Small intestine (tissue), 7 donors: ENCODE results near the gene NEDD8. TPM values are rescaled to one million over a fixed set of nuclear protein-coding genes. Genes with fewer than 3 reads are reported as not detected.

ENCODE experiments used
- DNase-seq, 2 donors: peaks; one replicate each; pipeline versions ENCODE4 v3.0.0 to v3.0.0-alpha.2; 2013
- FAIRE-seq: peaks from 2 replicates; lab custom pipeline; 2012; peaks lifted over from hg19 to GRCh38; lab: Jason Lieb, UNC
- H3K27ac ChIP-seq, 3 donors: one replicate each; pipeline ENCODE4 v1.5.1; 2013; ENCODE audit warnings: low read length in 2 of 3, mild to moderate bottlenecking in 2 of 3, control low read depth in 1 of 3, inconsistent platforms in 1 of 3, low read depth in 1 of 3, moderate library complexity in 1 of 3
- H3K27me3 ChIP-seq, 3 donors: one replicate each; pipeline ENCODE4 v1.6.1; 2013; ENCODE audit warnings: low read length in 3 of 3, inconsistent platforms in 1 of 3; ENCODE audit not compliant: control insufficient read depth in 3 of 3, insufficient read depth in 3 of 3
- H3K36me3 ChIP-seq, 3 donors: one replicate each; pipeline ENCODE4 v1.6.1; 2013; ENCODE audit warnings: low read length in 3 of 3, inconsistent platforms in 1 of 3, low read depth in 1 of 3, mild to moderate bottlenecking in 1 of 3, moderate library complexity in 1 of 3; ENCODE audit not compliant: control insufficient read depth in 3 of 3, insufficient read depth in 2 of 3
- H3K4me1 ChIP-seq, 3 donors: one replicate each; pipeline ENCODE4 v1.6.1; 2013; ENCODE audit warnings: low read length in 2 of 3, inconsistent platforms in 1 of 3, low read depth in 1 of 3, mild to moderate bottlenecking in 1 of 3, moderate library complexity in 1 of 3; ENCODE audit not compliant: control insufficient read depth in 3 of 3, insufficient read depth in 2 of 3
- H3K4me3 ChIP-seq, 3 donors: one replicate each; pipeline ENCODE4 v1.5.1; 2013; ENCODE audit warnings: low read length in 3 of 3, control low read depth in 1 of 3, inconsistent platforms in 1 of 3, low read depth in 1 of 3, mild to moderate bottlenecking in 1 of 3, moderate library complexity in 1 of 3
- H3K9me3 ChIP-seq, 2 donors: one replicate each; pipeline ENCODE4 v1.6.1; 2013; ENCODE audit warnings: low read depth in 1 of 2, low read length in 1 of 2; ENCODE audit not compliant: control insufficient read depth in 2 of 2, insufficient read depth in 1 of 2
- WGBS, 3 donors: extraction: QIAGEN DNeasy Blood & Tissue Kit; methylation state at CpG; one replicate each; pipeline ENCODE4 v1.1.7; 2013; 5-methylcytosine and 5-hydroxymethylcytosine counted together
- polyA plus RNA-seq, 4 donors: library from polyadenylated mRNA; stranded (reverse) in 3 of 4; unstranded in 1 of 4; fragments of 200-250 nt in 3 of 4; fragments of 120-200 nt in 1 of 4; gene quantifications; one replicate each; pipeline versions ENCODE4 v1.2.1 to v1.2.3, GENCODE V29; 2013
- donor health status: healthy with polysubstance abuse.
- donor health status: control.
- donor health status: control.
- donor health status: Bipolar disorder and iron deficiency.
- donor health status: healthy.

The NEDD8 gene
- polyA plus RNA-seq, 4 donors = 182 to 225 (median 205) TPM

DNA sequence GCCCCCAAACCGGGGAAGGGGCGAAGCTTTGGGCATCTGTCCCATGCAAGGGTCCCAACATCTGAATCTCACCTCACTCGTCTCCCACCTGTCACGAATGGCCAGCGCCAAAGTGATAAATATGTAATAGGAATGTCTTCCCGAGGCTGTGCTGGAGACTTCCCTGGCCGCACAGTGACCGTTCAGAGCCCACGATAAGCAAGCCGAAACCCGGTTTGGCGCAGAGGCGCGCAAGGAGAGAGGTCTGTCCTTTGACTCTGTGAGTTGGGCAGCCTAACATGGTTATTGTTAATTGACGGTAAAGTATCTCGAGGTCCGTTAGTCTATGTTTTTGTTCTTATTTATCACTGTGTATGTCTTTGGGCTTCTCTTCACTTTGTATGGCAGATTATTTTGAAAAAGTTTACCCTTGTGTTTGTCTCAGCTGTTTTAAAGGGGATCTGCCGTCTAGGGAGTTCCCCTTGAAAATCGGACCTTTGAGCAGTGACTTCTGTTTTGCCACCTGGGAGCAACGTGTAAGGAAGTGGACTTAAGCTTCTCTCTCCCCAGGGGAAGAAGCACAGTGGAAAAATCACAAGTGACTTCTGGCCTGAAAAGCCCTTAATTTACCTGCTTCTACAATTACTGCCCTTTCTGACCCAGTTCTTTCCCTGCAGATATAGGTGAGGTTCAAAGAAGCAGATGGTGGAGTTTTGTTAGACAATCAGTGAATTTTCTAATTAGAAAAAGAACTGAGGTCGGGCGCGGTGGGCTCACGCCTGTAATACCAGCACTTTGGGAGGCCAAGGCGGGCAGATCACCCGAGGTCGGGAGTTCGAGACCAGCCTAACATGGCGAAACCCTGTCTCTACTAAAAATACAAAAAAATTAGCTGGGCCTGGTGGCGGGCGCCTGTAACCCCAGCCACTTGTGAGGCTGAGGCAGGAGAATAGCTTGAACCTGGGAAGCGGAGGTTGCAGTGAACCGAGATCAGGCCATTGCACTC lies 35.8 kb downstream of the NEDD8 start:
- no peak for FAIRE-seq
- Histone ChIP-seq H3K4me3 (peak overlapping the region; percentile 65 to 96 (median 86)), H3K9me3 (peaks cover 0 to 3% of the 10 kb centered on the region in 2 donors), H3K27ac (peak overlapping the region; percentile 93 to 99 (median 94)), H3K27me3 (no peaks in the 10 kb centered on the region), H3K4me1 (peaks cover 0 to 26% (median 5%) of the 10 kb centered on the region in 3 donors), H3K36me3 (peaks cover 2 to 34% (median 2%) of the 10 kb centered on the region in 3 donors)
- 31 to 33% (median 32%) methylated on average over 33 of the region's 33 CpGs for WGBS, 3 donors
- peak; percentile 71 to 72 for DNase-seq

DNA sequence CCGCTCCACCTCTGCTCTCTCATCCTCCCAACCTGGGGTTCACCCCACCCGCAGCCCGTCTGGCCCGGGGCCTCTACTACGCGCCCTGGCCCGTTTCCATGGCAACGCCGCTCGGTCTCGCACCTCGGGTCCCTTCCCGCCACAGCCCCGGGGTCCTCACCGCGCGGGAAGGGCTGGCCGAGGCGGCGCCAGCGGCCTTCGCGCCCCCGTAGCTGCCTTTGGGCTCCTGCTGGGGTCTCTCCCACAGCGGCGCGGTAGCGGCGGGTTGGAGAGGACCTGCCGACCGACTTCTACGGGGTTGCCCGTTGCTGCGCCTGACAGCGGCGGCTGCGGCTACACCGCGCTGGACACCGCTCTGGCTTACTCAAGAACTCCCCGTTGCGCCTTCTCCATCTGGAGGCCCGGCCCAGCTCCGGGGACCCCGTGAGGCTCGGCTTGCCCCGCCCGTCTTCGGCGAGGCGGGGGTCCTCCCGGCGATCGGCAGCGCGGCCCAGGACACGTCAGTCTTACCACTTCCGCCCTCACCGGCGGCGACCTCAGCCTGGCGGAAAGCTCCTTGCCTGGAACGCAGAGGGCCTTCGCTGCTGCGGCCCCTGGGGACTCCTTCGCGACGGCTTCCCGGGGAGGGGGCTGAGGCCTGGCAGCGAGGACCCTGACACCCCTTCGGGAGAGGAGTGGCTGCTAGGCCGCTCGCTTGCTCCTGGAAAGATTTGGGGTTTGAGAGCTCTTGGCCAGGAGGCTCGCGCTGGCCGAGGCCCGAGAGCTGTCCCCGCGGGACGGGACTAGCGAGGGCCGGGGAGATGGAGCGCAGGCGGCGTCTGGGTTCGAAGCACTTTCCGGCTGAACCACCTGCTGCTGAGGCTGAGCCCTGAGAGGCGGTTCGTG lies 36.7 kb downstream of the NEDD8 start, which contains the start of gene TM9SF1:
Gene TM9SF1, minus strand, starts transcription at position 256 of the 885 bp plus-strand sequence. CDS start 422 bp downstream, outside the sequence.
- peak; percentile 85 to 97 for DNase-seq
- Histone ChIP-seq H3K4me3 (peak within 1 kb of the TSS; percentile 65 to 96 (median 86)), H3K4me1 (peaks cover 0 to 26% (median 5%) of the 10 kb centered on the region in 3 donors), H3K9me3 (no peaks in the 10 kb centered on the region), H3K27ac (peak within 1 kb of the TSS; percentile 93 to 99 (median 94)), H3K36me3 (peaks cover 2 to 32% (median 2%) of the 10 kb centered on the region in 3 donors), H3K27me3 (no peaks in the 10 kb centered on the region)
- 0% methylated on average over 81 to 89 of the region's 89 CpGs for WGBS, 3 donors
- no peak for FAIRE-seq

DNA sequence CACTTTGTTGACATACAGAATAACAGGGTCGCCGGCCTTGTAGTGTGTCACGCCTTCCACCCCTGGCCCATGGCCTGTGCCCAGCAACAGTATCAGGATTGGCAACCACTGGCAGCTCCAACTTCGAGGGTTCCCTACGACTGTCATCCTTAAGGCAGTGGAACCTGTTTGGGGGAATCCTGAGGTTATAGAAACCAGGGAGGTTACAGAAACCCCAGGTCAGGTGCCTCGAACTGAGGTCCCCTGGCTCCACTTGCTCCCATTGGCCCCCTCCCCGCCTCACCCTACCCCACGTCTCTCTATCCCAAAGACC lies 37.3 kb downstream of the NEDD8 start:
- Histone ChIP-seq H3K9me3 (no peaks in the 10 kb centered on the region), H3K4me1 (peaks cover 0 to 26% (median 5%) of the 10 kb centered on the region in 3 donors), H3K4me3 (peak overlapping the region; percentile 65 to 96 (median 86)), H3K27ac (peak overlapping the region; percentile 93 to 99 (median 94)), H3K36me3 (peaks cover 2 to 32% (median 2%) of the 10 kb centered on the region in 3 donors), H3K27me3 (no peaks in the 10 kb centered on the region)
- DNase-seq = no peak
- no peak for FAIRE-seq
- 29 to 58% (median 38%) methylated on average over 8 of the region's 8 CpGs for WGBS, 3 donors

DNA sequence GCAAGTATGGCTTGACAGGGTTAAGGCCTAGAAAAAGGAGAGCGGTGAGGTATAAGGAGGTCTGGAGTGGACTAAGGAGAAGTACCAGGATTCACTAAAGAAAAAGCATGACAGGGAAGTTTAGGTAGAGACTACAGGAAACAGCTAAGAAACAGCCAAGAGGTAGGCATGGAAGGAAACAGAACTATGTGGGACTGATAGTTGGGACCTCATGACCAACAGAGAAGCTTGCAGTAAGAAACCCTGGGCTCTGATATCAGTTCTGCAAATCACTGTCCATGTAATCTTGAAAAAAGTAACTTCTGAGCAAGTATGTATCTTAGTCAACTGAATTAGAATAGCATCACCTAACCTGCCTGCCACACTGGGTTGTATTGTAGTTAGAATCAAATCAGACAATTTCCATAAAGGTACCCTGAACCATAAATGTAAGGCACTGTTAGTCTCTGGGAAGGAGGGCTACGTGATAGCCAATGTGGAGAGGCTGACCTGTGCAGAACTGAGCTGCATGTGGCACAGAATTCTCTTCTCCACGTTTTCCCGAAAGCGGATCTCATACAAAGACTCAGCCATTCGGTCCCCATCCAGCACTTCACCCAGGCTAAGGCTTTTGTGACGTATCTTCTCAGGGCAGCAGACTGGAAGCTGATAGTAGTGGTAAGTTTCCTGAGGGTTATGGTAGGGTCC lies 37.8 kb downstream of the NEDD8 start:
- H3K4me1 ChIP-seq = peaks cover 0 to 26% (median 5%) of the 10 kb centered on the region in 3 donors
- H3K27ac ChIP-seq = peak overlapping the region in 1 of 3 donors; percentile 99
- H3K36me3 ChIP-seq = peaks cover 2 to 33% (median 2%) of the 10 kb centered on the region in 3 donors
- no peak for FAIRE-seq
- 83 to 87% (median 84%) methylated on average over 7 of the region's 7 CpGs for WGBS, 3 donors
- no peaks in the 10 kb centered on the region for H3K9me3 ChIP-seq
- no peak for DNase-seq
- no peaks in the 10 kb centered on the region for H3K27me3 ChIP-seq
- peak overlapping the region; percentile 65 to 96 (median 86) for H3K4me3 ChIP-seq

DNA sequence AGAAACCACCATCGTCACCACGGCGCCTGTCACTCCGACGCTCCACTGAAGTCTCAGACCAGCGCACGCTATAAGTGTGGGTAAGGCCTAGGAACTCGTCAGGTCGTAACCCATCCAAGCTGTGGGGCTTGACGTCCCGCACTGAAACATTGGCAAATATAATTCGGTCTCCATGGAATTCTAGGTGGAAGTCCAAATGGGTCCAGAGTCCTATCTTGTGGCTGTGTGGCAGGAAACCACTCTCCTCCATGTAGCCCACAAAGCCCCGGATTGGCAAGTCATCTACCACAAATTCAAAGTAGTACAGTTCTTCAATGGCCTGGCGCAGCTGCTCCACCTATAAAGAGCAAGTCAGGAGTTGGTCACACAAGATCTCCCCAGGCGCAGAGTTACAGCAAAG lies 39.2 kb downstream of the NEDD8 start:
- FAIRE-seq = no peak

DNA sequence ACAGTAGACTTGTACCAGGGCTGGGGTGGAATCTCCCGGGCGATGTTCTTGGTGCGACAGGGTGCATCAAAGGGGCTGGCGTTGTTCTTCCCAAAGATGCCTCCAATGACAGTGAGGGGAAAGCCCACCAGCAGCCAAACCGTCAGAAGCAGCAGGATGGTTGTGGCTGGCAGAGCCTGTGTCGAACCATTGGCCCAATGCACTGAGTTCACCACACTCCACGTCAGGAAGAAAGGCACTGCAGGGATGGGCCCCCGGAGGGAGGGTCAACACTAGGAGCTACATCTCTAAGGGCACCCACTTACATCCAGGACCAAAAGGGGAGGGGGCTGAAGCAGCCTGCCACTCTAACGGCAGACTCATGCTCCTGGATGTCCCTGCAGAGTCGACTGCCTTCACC lies 41.8 kb downstream of the NEDD8 start:
- DNase-seq (no peak), FAIRE-seq (no peak)
- Histone ChIP-seq H3K9me3 (no peaks in the 10 kb centered on the region), H3K27ac (no peak overlapping the region), H3K27me3 (no peaks in the 10 kb centered on the region), H3K4me3 (no peak overlapping the region), H3K4me1 (peaks cover 0 to 26% (median 6%) of the 10 kb centered on the region in 3 donors), H3K36me3 (peaks cover 0 to 51% (median 2%) of the 10 kb centered on the region in 3 donors)
- WGBS, 3 donors = 86 to 94% (median 89%) methylated on average over 10 of the region's 10 CpGs

More for the DNA sequence above, 39.2 kb downstream of the NEDD8 start:
- no peak overlapping the region for H3K27ac ChIP-seq
- no peaks in the 10 kb centered on the region for H3K9me3 ChIP-seq
- peaks cover 0 to 23% (median 5%) of the 10 kb centered on the region in 3 donors for H3K4me1 ChIP-seq
- WGBS, 3 donors = 93 to 95% (median 94%) methylated on average over 15 of the region's 15 CpGs
- no peaks in the 10 kb centered on the region for H3K27me3 ChIP-seq
- H3K4me3 ChIP-seq = no peak overlapping the region
- no peak for DNase-seq
- H3K36me3 ChIP-seq = peaks cover 0 to 27% (median 2%) of the 10 kb centered on the region in 3 donors

DNA sequence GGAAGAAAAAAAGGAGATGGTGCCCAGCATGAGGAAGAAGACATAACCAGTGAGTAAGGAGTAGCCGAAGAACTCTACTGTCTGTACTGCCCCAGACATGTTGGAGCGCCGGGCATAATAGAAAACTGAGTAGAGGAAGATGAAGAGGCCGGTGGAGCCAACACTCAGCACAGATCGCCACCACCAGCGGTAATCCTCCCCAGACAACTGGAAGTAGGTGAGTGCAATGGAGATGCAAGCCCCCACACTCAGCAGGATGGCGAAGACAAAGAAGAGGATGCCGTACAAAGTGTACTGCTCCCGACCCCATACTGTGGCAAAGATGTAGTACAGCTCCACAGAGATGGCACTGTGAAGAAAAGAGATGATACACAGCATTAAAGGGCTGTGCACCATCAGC lies 42.7 kb downstream of the NEDD8 start:
- no peak overlapping the region for H3K4me3 ChIP-seq
- H3K27ac ChIP-seq = no peak overlapping the region
- FAIRE-seq (no peak), DNase-seq (no peak)
- H3K9me3 ChIP-seq = no peaks in the 10 kb centered on the region
- H3K4me1 ChIP-seq = peaks cover 0 to 22% (median 6%) of the 10 kb centered on the region in 3 donors
- WGBS, 3 donors = 94 to 96% (median 95%) methylated on average over 9 of the region's 9 CpGs
- no peaks in the 10 kb centered on the region for H3K27me3 ChIP-seq
- peaks cover 0 to 61% (median 2%) of the 10 kb centered on the region in 3 donors for H3K36me3 ChIP-seq
